ENCODE data around the gene SRGAP3. TPM values are rescaled to one million over a fixed set of nuclear protein-coding genes. Genes with fewer than 3 reads are reported as not detected.

The SRGAP3 gene
- total RNA-seq, 1 donor from 2014 or later = 10.3 TPM

GRCh38 chr3:8985876-8986275 lies 263.6 kb downstream of the SRGAP3 start:
- intact Hi-C loops (cut with micrococcal nuclease) = loop anchor here (5.0 kb wide), 1 partner anchor 81 kb away; no protein-coding TSS in a partner anchor
- Histone ChIP-seq H3K27me3 (ENCODE audit: low read depth) (no peaks in the 10 kb centered on the region), H3K4me3 (no peak overlapping the region), H3K4me1 (peaks cover 27% of the 10 kb centered on the region), H3K9me3 (replicated peaks) (no peaks in the 10 kb centered on the region), H3K36me3 (no peaks in the 10 kb centered on the region), H3K27ac (replicated peaks) (no peak overlapping the region)
- TF ChIP-seq, protein P1, sequence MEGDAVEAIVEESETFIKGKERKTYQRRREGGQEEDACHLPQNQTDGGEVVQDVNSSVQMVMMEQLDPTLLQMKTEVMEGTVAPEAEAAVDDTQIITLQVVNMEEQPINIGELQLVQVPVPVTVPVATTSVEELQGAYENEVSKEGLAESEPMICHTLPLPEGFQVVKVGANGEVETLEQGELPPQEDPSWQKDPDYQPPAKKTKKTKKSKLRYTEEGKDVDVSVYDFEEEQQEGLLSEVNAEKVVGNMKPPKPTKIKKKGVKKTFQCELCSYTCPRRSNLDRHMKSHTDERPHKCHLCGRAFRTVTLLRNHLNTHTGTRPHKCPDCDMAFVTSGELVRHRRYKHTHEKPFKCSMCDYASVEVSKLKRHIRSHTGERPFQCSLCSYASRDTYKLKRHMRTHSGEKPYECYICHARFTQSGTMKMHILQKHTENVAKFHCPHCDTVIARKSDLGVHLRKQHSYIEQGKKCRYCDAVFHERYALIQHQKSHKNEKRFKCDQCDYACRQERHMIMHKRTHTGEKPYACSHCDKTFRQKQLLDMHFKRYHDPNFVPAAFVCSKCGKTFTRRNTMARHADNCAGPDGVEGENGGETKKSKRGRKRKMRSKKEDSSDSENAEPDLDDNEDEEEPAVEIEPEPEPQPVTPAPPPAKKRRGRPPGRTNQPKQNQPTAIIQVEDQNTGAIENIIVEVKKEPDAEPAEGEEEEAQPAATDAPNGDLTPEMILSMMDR (IDR thresholded peaks at IDR 0.05; ENCODE audit: borderline replicate concordance) = no peak
- DNase-seq = no peak

DNA sequence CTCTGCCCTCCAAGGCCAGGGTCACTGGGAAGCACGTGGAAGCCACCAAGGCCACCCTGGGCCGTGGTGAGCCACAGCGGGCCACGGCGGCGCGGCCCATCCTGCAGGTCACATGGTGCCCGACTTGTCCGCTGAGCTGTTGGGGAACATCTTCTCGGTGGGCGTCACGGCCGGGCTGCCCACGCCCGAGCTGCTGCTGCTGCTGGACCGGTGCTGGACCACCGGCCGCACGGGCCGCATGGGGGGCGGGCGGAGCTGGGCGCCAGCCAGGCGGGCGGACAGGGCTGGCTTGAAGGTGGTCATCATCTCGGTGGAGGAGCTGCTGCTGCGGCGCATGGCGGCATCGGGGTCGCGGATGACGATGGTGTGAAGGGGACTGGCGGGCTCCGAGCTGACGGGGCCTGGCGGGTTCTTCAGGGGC lies 264.0 kb downstream of the SRGAP3 start:
- no peak for DNase-seq
- H3K4me1 ChIP-seq = peaks cover 27% of the 10 kb centered on the region
- H3K27ac ChIP-seq (replicated peaks) = no peak overlapping the region
- intact Hi-C loops (cut with micrococcal nuclease) = loop anchor here (5.0 kb wide), 1 partner anchor 82 kb away; no protein-coding TSS in a partner anchor
- no peak overlapping the region for H3K4me3 ChIP-seq
- H3K9me3 ChIP-seq (replicated peaks) = no peaks in the 10 kb centered on the region
- H3K27me3 ChIP-seq (ENCODE audit: low read depth) = no peaks in the 10 kb centered on the region
- H3K36me3 ChIP-seq = no peaks in the 10 kb centered on the region
- TF ChIP-seq, protein P1 (IDR thresholded peaks at IDR 0.05; ENCODE audit: borderline replicate concordance) = no peak

DNA sequence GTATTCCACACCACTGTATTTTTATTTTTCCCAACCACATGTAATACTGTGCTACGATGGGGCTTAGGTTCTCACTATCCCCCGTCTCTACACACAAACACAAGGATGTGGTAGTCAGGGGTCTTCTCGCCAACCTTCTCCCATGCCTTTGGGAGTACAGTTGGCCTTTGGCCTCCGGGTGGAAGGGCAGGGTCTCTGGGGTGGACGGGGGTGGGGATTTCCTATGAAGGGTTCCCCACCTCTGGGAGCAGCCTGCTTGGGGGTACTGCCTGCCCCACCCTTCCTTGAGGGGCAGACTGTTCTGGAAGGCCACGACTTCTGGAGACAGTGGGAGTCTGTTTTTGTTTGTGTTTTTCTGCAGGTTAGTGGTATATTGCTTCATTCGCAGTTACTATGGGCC lies 264.9 kb downstream of the SRGAP3 start:
- no peak for DNase-seq

GRCh38 chr3:8984081-8984480 lies 265.4 kb downstream of the SRGAP3 start:
- H3K36me3 ChIP-seq = no peaks in the 10 kb centered on the region
- no peak overlapping the region for H3K27ac ChIP-seq (replicated peaks)
- DNase-seq = no peak
- H3K27me3 ChIP-seq (ENCODE audit: low read depth) = no peaks in the 10 kb centered on the region
- H3K4me3 ChIP-seq = no peak overlapping the region
- H3K4me1 ChIP-seq = peaks cover 27% of the 10 kb centered on the region
- intact Hi-C loops (cut with micrococcal nuclease) = no loop called here
- peaks cover 7% of the 10 kb centered on the region for H3K9me3 ChIP-seq (replicated peaks)
- TF ChIP-seq, protein P1 (IDR thresholded peaks at IDR 0.05; ENCODE audit: borderline replicate concordance) = no peak

More for the DNA sequence above, 264.9 kb downstream of the SRGAP3 start:
- no peak overlapping the region for H3K27ac ChIP-seq (replicated peaks)
- no peaks in the 10 kb centered on the region for H3K36me3 ChIP-seq
- peaks cover 27% of the 10 kb centered on the region for H3K4me1 ChIP-seq
- no peak overlapping the region for H3K4me3 ChIP-seq
- no peaks in the 10 kb centered on the region for H3K27me3 ChIP-seq (ENCODE audit: low read depth)
- intact Hi-C loops (cut with micrococcal nuclease) = no loop called here
- H3K9me3 ChIP-seq (replicated peaks) = peaks cover 3% of the 10 kb centered on the region
- TF ChIP-seq, protein P1 (IDR thresholded peaks at IDR 0.05; ENCODE audit: borderline replicate concordance) = no peak

- Histone ChIP-seq H3K27ac (replicated peaks) (no peak overlapping the region), H3K9me3 (replicated peaks) (peaks cover 10% of the 10 kb centered on the region), H3K4me3 (no peak overlapping the region), H3K36me3 (no peaks in the 10 kb centered on the region), H3K4me1 (peaks cover 24% of the 10 kb centered on the region), H3K27me3 (ENCODE audit: low read depth) (no peaks in the 10 kb centered on the region)
- TF ChIP-seq, protein P1 (IDR thresholded peaks at IDR 0.05; ENCODE audit: borderline replicate concordance) = no peak
- intact Hi-C loops (cut with micrococcal nuclease) = no loop called here
- no peak for DNase-seq
These were observed 265.9 kb downstream of the SRGAP3 start for GRCh38 chr3:8983591-8983990.

Data from left ventricle myocardium inferior (tissue), 1 donor.